ENCODE results near the gene COPG1.

COPG1 gene

DNA sequence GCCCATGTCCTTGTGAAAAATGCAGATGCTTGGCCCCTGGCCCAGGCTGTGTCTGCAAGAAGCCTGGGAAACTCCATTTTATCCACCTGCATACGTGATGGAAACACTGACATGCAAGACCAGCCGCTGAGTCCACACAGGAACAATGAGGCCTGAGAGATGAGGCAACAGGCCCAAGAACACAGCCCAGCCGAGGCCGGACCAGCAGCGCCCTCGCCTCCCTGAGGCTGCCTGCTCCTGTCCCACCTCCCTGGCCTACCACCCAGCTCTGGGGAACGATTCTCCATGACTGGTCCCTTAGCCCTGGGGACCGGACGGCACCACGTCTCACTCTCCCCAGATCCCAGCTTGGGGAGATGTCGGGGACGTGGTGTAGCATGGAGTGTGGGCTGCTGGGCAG, 76.7 kb downstream of the COPG1 start:
- CTCF ChIA-PET, result interaction anchor here (0.9 kb wide), 1 partner anchor 10 kb away, joined by 5 read pairs; a partner anchor contains a TSS
- TF ChIP-seq, protein P1, sequence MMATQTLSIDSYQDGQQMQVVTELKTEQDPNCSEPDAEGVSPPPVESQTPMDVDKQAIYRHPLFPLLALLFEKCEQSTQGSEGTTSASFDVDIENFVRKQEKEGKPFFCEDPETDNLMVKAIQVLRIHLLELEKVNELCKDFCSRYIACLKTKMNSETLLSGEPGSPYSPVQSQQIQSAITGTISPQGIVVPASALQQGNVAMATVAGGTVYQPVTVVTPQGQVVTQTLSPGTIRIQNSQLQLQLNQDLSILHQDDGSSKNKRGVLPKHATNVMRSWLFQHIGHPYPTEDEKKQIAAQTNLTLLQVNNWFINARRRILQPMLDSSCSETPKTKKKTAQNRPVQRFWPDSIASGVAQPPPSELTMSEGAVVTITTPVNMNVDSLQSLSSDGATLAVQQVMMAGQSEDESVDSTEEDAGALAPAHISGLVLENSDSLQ (IDR thresholded peaks at IDR 0.05), result no peak
- TF ChIP-seq ZNF384 (IDR thresholded peaks at IDR 0.05), result no peak
- TF ChIP-seq FOXK2 (IDR thresholded peaks at IDR 0.05), result no peak
- no peak for TF ChIP-seq SP1 (IDR thresholded peaks at IDR 0.05)
- TF ChIP-seq TARDBP (IDR thresholded peaks at IDR 0.05), result no peak
- no peak for TF ChIP-seq BHLHE40 (IDR thresholded peaks at IDR 0.05; ENCODE audit: borderline replicate concordance)
- no peak for TF ChIP-seq LEF1 (IDR thresholded peaks at IDR 0.05; ENCODE audit: borderline replicate concordance)
- no peak for TF ChIP-seq ELF4 (IDR thresholded peaks at IDR 0.05)
- TF ChIP-seq SUZ12 (IDR thresholded peaks at IDR 0.05), result no peak
- TF ChIP-seq CTBP1 (IDR thresholded peaks at IDR 0.05; ENCODE audit: borderline replicate concordance), result no peak
- no peak for TF ChIP-seq HDGF (IDR thresholded peaks at IDR 0.05; ENCODE audit: borderline replicate concordance)
- no peak for TF ChIP-seq NFRKB (IDR thresholded peaks at IDR 0.05)
- no peak for TF ChIP-seq ARNT (IDR thresholded peaks at IDR 0.05)
- TF ChIP-seq L3MBTL2 (conservative IDR thresholded peaks at IDR 0.05), result no peak
- TF ChIP-seq FOXA1 (IDR thresholded peaks at IDR 0.05), result no peak
- no peak for TF ChIP-seq FOXM1 (IDR thresholded peaks at IDR 0.05; ENCODE audit: borderline replicate concordance)
- no peak for DNase-seq (ENCODE audit: extremely low spot score)
- POLR2A ChIA-PET, result interaction anchor here (1.1 to 2.5 kb wide), 3 partner anchors 10 to 14 kb away, joined by 3 to 11 read pairs (median 4); a partner anchor contains a TSS

DNA sequence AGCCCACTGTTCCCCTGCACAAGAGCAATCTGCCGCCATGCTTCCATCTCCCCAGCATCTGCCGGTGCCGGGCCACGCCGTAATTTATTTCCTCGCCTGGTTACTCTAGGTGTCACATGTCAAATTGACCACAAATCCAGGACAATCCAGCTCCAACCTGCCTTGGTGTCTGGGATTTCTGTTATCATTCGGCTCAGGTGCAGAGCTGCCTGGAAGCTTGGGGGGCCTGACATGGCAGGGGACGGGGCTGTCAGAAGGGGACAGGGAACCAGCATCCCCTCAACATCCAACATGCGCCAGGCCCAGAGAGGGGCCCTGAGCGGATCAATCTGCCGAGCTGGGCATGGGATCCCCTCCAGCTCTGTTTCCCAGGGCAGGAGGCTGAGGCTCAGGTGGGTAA, 77.2 kb downstream of the COPG1 start:
- CTCF ChIA-PET, result interaction anchor here (0.6 kb wide), 1 partner anchor 403 kb away, joined by 5 read pairs; no protein-coding TSS in a partner anchor
- TF ChIP-seq FOXA1 (IDR thresholded peaks at IDR 0.05), result no peak
- POLR2A ChIA-PET, result interaction anchor here (1.1 to 2.5 kb wide), 3 partner anchors 10 to 14 kb away, joined by 3 to 11 read pairs (median 4); a partner anchor contains a TSS
- DNase-seq (ENCODE audit: extremely low spot score), result no peak
